OCI-LY1 (cell line): ENCODE results near the gene COBL.

ENCODE experiments used
- EZH2 ChIP-seq: fragments of 200-600 bp; sonication (generic), shearing (Covaris generic); IDR thresholded peaks from 2 replicates; pipeline ENCODE4 v1.8.0; 2017; ENCODE audit warnings: borderline replicate concordance, mixed run types, mild to moderate bottlenecking, antibody characterized with exemption, low read length, moderate library complexity, mixed read lengths
- TF ChIP-seq, protein P1 (sequence below): fragments of 200-600 bp; sonication (generic), shearing (Covaris generic); IDR thresholded peaks from 2 replicates; pipeline ENCODE4 v1.5.1; 2017; ENCODE audit warnings: mild to moderate bottlenecking, antibody characterized with exemption, low read length, moderate library complexity, mixed read lengths

DNA sequence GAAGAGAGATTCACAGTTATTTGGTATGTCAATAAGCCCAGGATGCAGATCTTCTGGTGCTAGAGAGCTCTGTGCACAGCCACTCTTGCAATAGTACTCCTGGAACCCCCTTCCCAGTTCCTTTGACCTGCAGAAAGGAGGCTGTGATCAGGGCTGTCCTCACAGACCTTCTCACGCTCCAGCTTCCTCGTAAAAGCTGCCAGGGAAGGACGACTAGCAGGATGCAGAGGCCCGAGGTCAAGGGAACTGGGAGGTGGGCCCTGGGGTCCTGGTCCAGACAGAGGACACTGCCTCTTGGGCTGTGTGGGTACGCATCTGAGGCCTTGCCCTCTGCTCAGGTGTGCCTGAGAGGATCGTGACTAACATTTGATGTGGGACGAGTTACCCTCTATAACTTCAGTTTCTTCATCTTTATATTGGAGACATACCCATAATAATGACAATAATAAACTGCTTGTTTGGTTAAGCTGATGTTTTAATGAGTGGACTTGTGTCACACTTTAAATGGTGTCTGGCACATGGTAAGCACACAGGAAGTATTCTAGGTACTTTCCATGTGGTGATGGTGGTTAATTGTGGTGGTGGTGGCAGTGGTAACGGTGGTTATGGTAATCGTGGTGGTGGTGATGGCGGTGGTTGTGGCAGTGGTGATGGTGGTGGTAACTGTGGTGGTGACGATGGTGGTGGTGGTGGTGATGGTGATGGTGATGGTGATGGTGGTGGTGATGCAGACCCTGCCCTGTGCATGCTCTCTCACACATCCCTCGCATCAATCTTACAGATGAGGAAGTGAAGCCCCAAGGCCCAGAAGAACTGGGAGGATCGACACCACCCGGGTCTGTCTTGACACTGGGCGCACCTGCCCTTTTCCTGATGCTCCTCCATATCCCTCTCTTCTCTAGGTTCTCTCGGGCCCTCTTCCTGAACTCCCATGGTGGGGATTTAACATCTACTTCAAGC, 298.8 kb downstream of the COBL start:
- TF ChIP-seq, protein P1, sequence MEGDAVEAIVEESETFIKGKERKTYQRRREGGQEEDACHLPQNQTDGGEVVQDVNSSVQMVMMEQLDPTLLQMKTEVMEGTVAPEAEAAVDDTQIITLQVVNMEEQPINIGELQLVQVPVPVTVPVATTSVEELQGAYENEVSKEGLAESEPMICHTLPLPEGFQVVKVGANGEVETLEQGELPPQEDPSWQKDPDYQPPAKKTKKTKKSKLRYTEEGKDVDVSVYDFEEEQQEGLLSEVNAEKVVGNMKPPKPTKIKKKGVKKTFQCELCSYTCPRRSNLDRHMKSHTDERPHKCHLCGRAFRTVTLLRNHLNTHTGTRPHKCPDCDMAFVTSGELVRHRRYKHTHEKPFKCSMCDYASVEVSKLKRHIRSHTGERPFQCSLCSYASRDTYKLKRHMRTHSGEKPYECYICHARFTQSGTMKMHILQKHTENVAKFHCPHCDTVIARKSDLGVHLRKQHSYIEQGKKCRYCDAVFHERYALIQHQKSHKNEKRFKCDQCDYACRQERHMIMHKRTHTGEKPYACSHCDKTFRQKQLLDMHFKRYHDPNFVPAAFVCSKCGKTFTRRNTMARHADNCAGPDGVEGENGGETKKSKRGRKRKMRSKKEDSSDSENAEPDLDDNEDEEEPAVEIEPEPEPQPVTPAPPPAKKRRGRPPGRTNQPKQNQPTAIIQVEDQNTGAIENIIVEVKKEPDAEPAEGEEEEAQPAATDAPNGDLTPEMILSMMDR, result no peak
- no peak for TF ChIP-seq EZH2
